ENCODE measurements around the gene VAV1. TPM values are rescaled to one million over a fixed set of nuclear protein-coding genes. Genes with fewer than 3 reads are reported as not detected.
A peak's percentile ranks its signal among the peaks of the same experiment; 100 is the strongest.

VAV1 gene
- total and polyA plus RNA-seq, 2 of the 13 experiments (the other 11 are each of a cell fraction or from before 2014, with no cell fraction given): not detected

DNA sequence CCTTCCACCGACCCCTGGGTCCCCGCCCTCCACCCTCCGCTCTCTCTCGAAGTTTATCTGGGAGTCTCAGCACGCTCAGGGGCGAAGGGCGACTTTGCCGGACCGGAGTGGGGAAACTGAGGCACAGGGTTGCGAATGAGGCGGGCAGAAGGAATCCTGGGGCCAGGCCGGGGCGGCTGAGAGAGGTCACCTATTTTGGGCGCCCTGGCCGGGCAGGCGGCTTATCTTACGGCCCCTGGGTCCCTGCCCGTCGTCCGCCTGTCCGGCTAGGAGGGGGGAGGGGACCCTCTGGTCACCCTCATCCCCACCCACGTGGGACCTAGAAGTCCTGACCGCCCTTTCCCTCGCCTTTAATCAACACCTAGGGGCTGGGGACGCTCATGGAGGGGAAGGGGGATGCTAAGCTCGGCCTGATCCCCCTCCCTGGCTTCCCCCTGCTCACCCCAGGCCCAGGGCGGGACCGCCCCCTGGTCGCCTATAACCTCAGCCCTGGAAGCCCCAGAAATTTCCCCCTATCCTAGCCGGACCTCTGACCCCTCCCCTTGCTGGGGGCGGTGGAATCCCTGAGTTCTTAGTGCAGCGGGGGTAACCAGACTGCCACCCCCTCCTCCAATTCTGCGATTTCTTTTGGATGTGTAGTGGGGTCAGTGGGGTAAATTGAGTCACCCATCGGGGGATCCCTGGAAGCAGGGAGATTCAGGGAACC, 32.5 kb upstream of the VAV1 start:
- Histone ChIP-seq H3K36me3 (replicated peaks in 1 of 2; ENCODE audit: control insufficient read depth in 1 of 2, insufficient read depth in 2 of 2, low read length in 2 of 2) (peaks cover 4 to 20% of the 10 kb centered on the region in 2 experiments; a peak in 4 of 5 replicates), H2AFZ (ENCODE audit: low read length) (no peak overlapping the region), H4K20me1 (ENCODE audit: insufficient read depth, low read length) (peaks cover 16% of the 10 kb centered on the region), H3K79me2 (ENCODE audit: insufficient read depth, low read length) (peaks cover 32% of the 10 kb centered on the region), H3K27ac (ENCODE audit: extremely low read length, insufficient read depth, low read length) (peak overlapping the region; percentile 66), H3K9me3 (ENCODE audit: low read length) (no peaks in the 10 kb centered on the region), H3K27me3 (ENCODE audit: control insufficient read depth in 1 of 2, insufficient read depth in 2 of 2, low read length in 2 of 2) (no peaks in the 10 kb centered on the region; a peak in 1 of 5 replicates), H3K4me2 (ENCODE audit: low read depth, low read length) (peak overlapping the region; percentile 73), H3K4me3 (replicated peaks in 1 of 3; ENCODE audit: insufficient read depth in 1 of 3, low read depth in 2 of 3, low read length in 3 of 3) (peak overlapping the region; percentile 89 to 92 (median 92)), H3K4me1 (ENCODE audit: insufficient read depth, low read length) (peaks cover 62% of the 10 kb centered on the region), H3K9ac (ENCODE audit: insufficient read depth, low read depth, low read length) (peak overlapping the region; percentile 76)
- no peak for DNase-seq (ENCODE audit: low spot score)
- no peak for ATAC-seq
- BruUV-seq (replicated peaks): TSS peak; percentile 62
- intact Hi-C loops (cut with micrococcal nuclease; ENCODE audit: unreplicated experiment) (loop anchor here (10.0 kb wide), 1 partner anchor 1135 kb away; the partner anchor contains the start of gene PRR36), in situ Hi-C loops (cut with HindIII; ENCODE audit: extremely low pct_ligation_motif_present, low pct_unique_long_range_greater_than_20kb) (loop anchor here (5.0 kb wide), 1 partner anchor 122 kb away; no protein-coding TSS in a partner anchor)
- ChIA-PET POLR2A (interaction anchor here (1.4 to 3.9 kb wide), 3 partner anchors 13 to 20 kb away, joined by 13 to 89 read pairs (median 20); partner anchors contain the start of gene C3), CTCF (ENCODE audit: low intra/inter-chr PET ratio, low total read pairs) (interaction anchor here (3.1 to 3.4 kb wide), 3 partner anchors 13 to 123 kb away, joined by 17 to 31 read pairs (median 25); no protein-coding TSS in a partner anchor)
- no peak for FAIRE-seq
- WGBS (ENCODE audit: low lambda C conversion rate): 0% methylated on average over 11 of the region's 34 CpGs
- peak; percentile 35 for TF ChIP-seq ZFY (CRISPR knock-in tag; IDR thresholded peaks at IDR 0.05)
- 0 out of 2 replicates have a peak, but pooled peaks have one; percentile 7 for TF ChIP-seq YEATS4 (CRISPR knock-in tag; IDR thresholded peaks at IDR 0.05; ENCODE audit: borderline replicate concordance)
- TF ChIP-seq KDM5B (CRISPR knock-in tag; IDR thresholded peaks at IDR 0.05; ENCODE audit: borderline replicate concordance): no peak; the same call in 1 of the 2 replicates
- peak; percentile 16 for TF ChIP-seq ZNF883 (CRISPR knock-in tag; IDR thresholded peaks at IDR 0.05; ENCODE audit: not compliant biosample characterization)
- TF ChIP-seq PHF8 (CRISPR knock-in tag; IDR thresholded peaks at IDR 0.05): 0 out of 2 replicates have a peak, but pooled peaks have one; percentile 3
- TF ChIP-seq, protein P1, sequence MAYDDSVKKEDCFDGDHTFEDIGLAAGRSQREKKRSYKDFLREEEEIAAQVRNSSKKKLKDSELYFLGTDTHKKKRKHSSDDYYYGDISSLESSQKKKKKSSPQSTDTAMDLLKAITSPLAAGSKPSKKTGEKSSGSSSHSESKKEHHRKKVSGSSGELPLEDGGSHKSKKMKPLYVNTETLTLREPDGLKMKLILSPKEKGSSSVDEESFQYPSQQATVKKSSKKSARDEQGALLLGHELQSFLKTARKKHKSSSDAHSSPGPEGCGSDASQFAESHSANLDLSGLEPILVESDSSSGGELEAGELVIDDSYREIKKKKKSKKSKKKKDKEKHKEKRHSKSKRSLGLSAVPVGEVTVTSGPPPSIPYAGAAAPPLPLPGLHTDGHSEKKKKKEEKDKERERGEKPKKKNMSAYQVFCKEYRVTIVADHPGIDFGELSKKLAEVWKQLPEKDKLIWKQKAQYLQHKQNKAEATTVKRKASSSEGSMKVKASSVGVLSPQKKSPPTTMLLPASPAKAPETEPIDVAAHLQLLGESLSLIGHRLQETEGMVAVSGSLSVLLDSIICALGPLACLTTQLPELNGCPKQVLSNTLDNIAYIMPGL (CRISPR knock-in tag; IDR thresholded peaks at IDR 0.05; ENCODE audit: borderline replicate concordance in 1 of 2, low read depth in 1 of 2): peak in 1 of 2 experiments; percentile 44; a peak in 1 of 4 replicates
- TF ChIP-seq, protein P2, sequence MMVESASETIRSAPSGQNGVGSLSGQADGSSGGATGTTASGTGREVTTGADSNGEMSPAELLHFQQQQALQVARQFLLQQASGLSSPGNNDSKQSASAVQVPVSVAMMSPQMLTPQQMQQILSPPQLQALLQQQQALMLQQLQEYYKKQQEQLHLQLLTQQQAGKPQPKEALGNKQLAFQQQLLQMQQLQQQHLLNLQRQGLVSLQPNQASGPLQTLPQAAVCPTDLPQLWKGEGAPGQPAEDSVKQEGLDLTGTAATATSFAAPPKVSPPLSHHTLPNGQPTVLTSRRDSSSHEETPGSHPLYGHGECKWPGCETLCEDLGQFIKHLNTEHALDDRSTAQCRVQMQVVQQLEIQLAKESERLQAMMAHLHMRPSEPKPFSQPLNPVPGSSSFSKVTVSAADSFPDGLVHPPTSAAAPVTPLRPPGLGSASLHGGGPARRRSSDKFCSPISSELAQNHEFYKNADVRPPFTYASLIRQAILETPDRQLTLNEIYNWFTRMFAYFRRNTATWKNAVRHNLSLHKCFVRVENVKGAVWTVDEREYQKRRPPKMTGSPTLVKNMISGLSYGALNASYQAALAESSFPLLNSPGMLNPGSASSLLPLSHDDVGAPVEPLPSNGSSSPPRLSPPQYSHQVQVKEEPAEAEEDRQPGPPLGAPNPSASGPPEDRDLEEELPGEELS (CRISPR knock-in tag; IDR thresholded peaks at IDR 0.05): 0 out of 2 replicates have a peak, but pooled peaks have one; percentile 8
- no peak for TF ChIP-seq PHB2 (IDR thresholded peaks at IDR 0.05; ENCODE audit: partially characterized antibody)
- 0 out of 2 replicates have a peak, but pooled peaks have one; percentile 21 for TF ChIP-seq NR2C2 (CRISPR knock-in tag; IDR thresholded peaks at IDR 0.05; ENCODE audit: borderline replicate concordance)
- TF ChIP-seq, protein P3, sequence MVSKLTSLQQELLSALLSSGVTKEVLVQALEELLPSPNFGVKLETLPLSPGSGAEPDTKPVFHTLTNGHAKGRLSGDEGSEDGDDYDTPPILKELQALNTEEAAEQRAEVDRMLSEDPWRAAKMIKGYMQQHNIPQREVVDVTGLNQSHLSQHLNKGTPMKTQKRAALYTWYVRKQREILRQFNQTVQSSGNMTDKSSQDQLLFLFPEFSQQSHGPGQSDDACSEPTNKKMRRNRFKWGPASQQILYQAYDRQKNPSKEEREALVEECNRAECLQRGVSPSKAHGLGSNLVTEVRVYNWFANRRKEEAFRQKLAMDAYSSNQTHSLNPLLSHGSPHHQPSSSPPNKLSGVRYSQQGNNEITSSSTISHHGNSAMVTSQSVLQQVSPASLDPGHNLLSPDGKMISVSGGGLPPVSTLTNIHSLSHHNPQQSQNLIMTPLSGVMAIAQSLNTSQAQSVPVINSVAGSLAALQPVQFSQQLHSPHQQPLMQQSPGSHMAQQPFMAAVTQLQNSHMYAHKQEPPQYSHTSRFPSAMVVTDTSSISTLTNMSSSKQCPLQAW (CRISPR knock-in tag; IDR thresholded peaks at IDR 0.05): no peak
- TF ChIP-seq, protein P4, sequence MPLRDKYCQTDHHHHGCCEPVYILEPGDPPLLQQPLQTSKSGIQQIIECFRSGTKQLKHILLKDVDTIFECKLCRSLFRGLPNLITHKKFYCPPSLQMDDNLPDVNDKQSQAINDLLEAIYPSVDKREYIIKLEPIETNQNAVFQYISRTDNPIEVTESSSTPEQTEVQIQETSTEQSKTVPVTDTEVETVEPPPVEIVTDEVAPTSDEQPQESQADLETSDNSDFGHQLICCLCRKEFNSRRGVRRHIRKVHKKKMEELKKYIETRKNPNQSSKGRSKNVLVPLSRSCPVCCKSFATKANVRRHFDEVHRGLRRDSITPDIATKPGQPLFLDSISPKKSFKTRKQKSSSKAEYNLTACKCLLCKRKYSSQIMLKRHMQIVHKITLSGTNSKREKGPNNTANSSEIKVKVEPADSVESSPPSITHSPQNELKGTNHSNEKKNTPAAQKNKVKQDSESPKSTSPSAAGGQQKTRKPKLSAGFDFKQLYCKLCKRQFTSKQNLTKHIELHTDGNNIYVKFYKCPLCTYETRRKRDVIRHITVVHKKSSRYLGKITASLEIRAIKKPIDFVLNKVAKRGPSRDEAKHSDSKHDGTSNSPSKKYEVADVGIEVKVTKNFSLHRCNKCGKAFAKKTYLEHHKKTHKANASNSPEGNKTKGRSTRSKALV (CRISPR knock-in tag; IDR thresholded peaks at IDR 0.05): no peak
- no peak for TF ChIP-seq TAF1 (CRISPR knock-in tag; IDR thresholded peaks at IDR 0.05)
- 0 out of 2 replicates have a peak, but pooled peaks have one; percentile 39 for TF ChIP-seq ZNF766 (CRISPR knock-in tag; IDR thresholded peaks at IDR 0.05; ENCODE audit: borderline replicate concordance)
- TF ChIP-seq AHR (CRISPR knock-in tag; IDR thresholded peaks at IDR 0.05): peak; percentile 11; the same call in 1 of the 2 replicates
